Nephron progenitor cell (in vitro differentiated cells): Measurements from ENCODE around the gene ZNF526.

Experiments used
- DNase-seq: peaks from one replicate; pipeline ENCODE4 v3.0.0; 2021
- H3K27ac Mint-ChIP-seq: 2 replicates; pipeline ENCODE4 v1.8.0; 2021; ENCODE audit warnings: mild to moderate bottlenecking, moderate library complexity, mixed read lengths
- H3K27me3 Mint-ChIP-seq: 2 replicates; pipeline ENCODE4 v1.8.0; 2021; ENCODE audit warnings: mild to moderate bottlenecking, low read depth, mixed read lengths; ENCODE audit not compliant: poor library complexity
- H3K36me3 Mint-ChIP-seq: 2 replicates; pipeline ENCODE4 v1.8.0; 2021; ENCODE audit warnings: low read depth, mixed read lengths
- H3K4me1 Mint-ChIP-seq: 2 replicates; pipeline ENCODE4 v1.8.0; 2021; ENCODE audit warnings: mixed read lengths
- H3K4me3 Mint-ChIP-seq: 2 replicates; pipeline ENCODE4 v1.8.0; 2021; ENCODE audit warnings: mild to moderate bottlenecking, moderate library complexity, mixed read lengths
- H3K9me3 Mint-ChIP-seq: 2 replicates; pipeline ENCODE4 v1.8.0; 2021; ENCODE audit warnings: mild to moderate bottlenecking, moderate library complexity, mixed read lengths
- CTCF ChIP-seq: fragments of 200-600 bp; sonication (generic); IDR thresholded peaks from 2 replicates; pipeline ENCODE4 v1.5.0; 2021; ENCODE audit warnings: antibody characterized with exemption

The ZNF526 gene

GRCh38 chr19:42276821-42277220, 56.7 kb downstream of the ZNF526 start:
- no peak overlapping the region for H3K27ac Mint-ChIP-seq
- H3K9me3 Mint-ChIP-seq = no peaks in the 10 kb centered on the region
- peaks cover 14% of the 10 kb centered on the region for H3K36me3 Mint-ChIP-seq
- H3K4me3 Mint-ChIP-seq = no peak overlapping the region
- no peak for TF ChIP-seq CTCF
- H3K4me1 Mint-ChIP-seq = peaks cover 31% of the 10 kb centered on the region
- no peaks in the 10 kb centered on the region for H3K27me3 Mint-ChIP-seq
- no peak for DNase-seq
